ENCODE results near the gene ZSCAN4. TPM values are rescaled to one million over a fixed set of nuclear protein-coding genes. Genes with fewer than 3 reads are reported as not detected.

The ZSCAN4 gene
- total RNA-seq, 1 experiment from 2014 or later = not detected

DNA sequence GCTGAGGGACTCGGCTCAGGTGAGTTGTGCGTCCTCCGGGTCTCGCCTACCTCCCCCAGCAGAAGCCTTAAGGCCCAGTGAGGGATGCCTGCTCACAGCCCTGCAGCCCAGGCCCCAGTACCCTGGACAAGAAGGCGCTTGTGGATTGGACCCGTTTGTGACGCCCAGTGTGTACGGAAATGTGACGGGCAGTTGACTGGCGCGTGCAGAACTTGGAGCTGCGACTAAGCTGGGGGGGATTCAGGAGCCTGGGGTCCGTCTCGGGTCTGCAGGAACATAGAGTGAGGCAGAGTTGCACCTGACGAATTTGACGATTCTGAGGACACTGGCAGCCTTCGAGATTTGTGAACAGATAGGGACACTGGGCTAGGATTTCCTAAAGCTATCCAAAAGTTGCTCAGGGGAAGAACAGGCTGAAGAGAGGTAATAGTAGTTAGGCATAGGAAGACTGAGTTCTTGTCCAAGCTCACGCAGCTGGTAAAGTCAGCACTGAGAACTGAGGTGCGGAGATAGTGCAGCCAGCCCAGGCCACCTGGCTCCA is 13.6 kb downstream of the ZSCAN4 start:
- Histone ChIP-seq H3K4me2 (ENCODE audit: insufficient read depth, insufficient read length, low read length) (peak overlapping the region; percentile 94), H4K20me1 (ENCODE audit: control insufficient read depth, insufficient read depth, insufficient read length) (no peaks in the 10 kb centered on the region), H2BK12ac (ENCODE audit: insufficient read length, low read depth, low read length) (no peak overlapping the region), H4K91ac (ENCODE audit: insufficient read length, low read depth, low read length) (no peak overlapping the region), H3K27me3 (ENCODE audit: insufficient read depth, low read length) (no peaks in the 10 kb centered on the region; the same call in 1 of the 2 replicates), H2BK20ac (ENCODE audit: low read depth, low read length, poor library complexity, severe bottlenecking) (no peak overlapping the region), H4K5ac (ENCODE audit: insufficient read length, low read depth, low read length) (no peak overlapping the region), H3K27ac (ENCODE audit: insufficient read length, low read depth, low read length) (no peak overlapping the region), H3K9ac (ENCODE audit: extremely low read depth, insufficient read length, low read length) (peak overlapping the region; percentile 89), H3K4me1 (ENCODE audit: insufficient read depth, low read length) (no peaks in the 10 kb centered on the region), H3K4ac (ENCODE audit: low read depth, low read length) (no peak overlapping the region), H3K23ac (ENCODE audit: insufficient read length, low read depth, low read length) (no peak overlapping the region), H2BK15ac (ENCODE audit: low read depth, low read length) (no peak overlapping the region), H2AK5ac (ENCODE audit: insufficient read length, low read length) (no peak overlapping the region), H3T11ph (ENCODE audit: low read length) (no peak overlapping the region), H3K23me2 (ENCODE audit: insufficient read length, low read depth, low read length, poor library complexity, severe bottlenecking) (peaks cover 7% of the 10 kb centered on the region), H3K79me1 (ENCODE audit: insufficient read depth, low read depth, low read length, poor library complexity, severe bottlenecking) (peaks cover 25% of the 10 kb centered on the region), H2BK120ac (ENCODE audit: low read depth, low read length, poor library complexity, severe bottlenecking) (no peak overlapping the region), H3K14ac (ENCODE audit: insufficient read depth, low read length) (peak overlapping the region; percentile 93), H3K9me3 (ENCODE audit: control insufficient read depth, low read depth, low read length) (peaks cover 33% of the 10 kb centered on the region), H3K79me2 (ENCODE audit: insufficient read depth, low read length) (peaks cover 48% of the 10 kb centered on the region; the same call in 1 of the 2 replicates), H3K18ac (ENCODE audit: insufficient read length, low read depth, low read length) (peak overlapping the region; percentile 42), H4K8ac (replicated peaks; ENCODE audit: insufficient read length, low read depth, low read length) (no peak overlapping the region), H3K56ac (ENCODE audit: insufficient read length, low read depth, low read length) (no peak overlapping the region), H2BK5ac (ENCODE audit: insufficient read length, low read length) (no peak overlapping the region), H2AFZ (ENCODE audit: low read length) (no peak overlapping the region)
- Mint-ChIP-seq H3K27ac (peak overlapping the region; percentile 41 to 97 (median 97); a peak in 5 of 7 replicates), H3K9me3 (peaks cover 51 to 60% of the 10 kb centered on the region in 2 experiments), H3K4me3 (peak overlapping the region; percentile 98), H3K27me3 (ENCODE audit: low read depth) (peaks cover 33% of the 10 kb centered on the region), H3K4me1 (peaks cover 14 to 16% of the 10 kb centered on the region in 2 experiments), H3K36me3 (ENCODE audit: insufficient read depth in 1 of 3, low read depth in 3 of 3) (peaks cover 53 to 60% (median 56%) of the 10 kb centered on the region in 3 experiments)
- no CpG with 5 or more reads among the region's 19 CpGs for WGBS (ENCODE audit: extremely low coverage, insufficient read length, low lambda C conversion rate)
- no peak for TF ChIP-seq CTCF (conservative IDR thresholded peaks at IDR 0.05)
- DNase-seq = no peak

Measured in H9 (cell line).